NCI-H82 treated with DMSO at 0.1 percent for 48 hours (cell line): Measurements from ENCODE around the gene FAM184B.
A peak's percentile ranks its signal among the peaks of the same experiment; 100 is the strongest.

Source experiments
- DNase-seq: peaks from one replicate; lab custom pipeline; 2025; ENCODE audit not compliant: unreplicated experiment; lab: John Stamatoyannopoulos, UW

The FAM184B gene

DNA sequence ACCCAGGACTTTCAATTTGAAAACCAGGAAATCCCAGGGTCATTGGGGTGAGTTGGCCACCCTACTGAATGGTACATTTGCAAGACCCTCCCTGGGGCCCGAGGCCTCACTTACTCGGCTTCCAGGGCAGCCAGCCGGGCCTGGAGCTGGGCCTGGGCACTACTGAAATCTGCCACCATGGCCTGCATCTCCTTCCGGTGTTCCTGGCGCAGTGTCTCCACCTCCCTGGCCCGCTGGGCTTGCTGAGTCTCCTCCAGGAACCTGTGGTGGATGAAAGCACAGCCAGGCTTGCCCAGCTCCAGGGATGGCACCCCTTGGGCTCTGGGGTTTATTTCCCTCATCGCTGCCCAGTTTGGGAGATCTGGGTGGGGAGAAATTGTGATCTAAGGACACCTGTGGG, 142.3 kb downstream of the FAM184B start:
- no peak for DNase-seq

GRCh38 chr4:17636696-17637622, 144.5 kb downstream of the FAM184B start:
- peak; percentile 9 for DNase-seq

DNA sequence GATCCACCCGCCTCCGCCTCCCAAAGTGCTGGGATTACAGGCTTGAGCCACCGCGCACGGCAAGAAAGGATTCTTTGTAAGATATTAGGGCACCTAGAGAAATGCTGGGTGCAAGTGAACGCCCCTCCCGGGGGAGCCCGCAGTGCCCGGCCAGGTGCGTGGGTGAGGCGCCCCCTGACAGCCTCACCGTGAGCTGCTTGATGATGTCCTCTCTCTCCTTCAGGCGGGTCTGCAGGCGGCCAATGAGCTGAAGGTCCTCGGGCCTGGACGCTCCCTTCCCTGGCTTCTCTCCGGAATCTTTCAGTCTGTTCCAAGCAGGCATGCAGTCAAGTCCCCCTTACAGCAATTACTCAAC, 145.1 kb downstream of the FAM184B start:
- no peak for DNase-seq

- no peak for DNase-seq
Measured at GRCh38 chr4:17635056-17635455, 146.4 kb downstream of the FAM184B start.

DNA sequence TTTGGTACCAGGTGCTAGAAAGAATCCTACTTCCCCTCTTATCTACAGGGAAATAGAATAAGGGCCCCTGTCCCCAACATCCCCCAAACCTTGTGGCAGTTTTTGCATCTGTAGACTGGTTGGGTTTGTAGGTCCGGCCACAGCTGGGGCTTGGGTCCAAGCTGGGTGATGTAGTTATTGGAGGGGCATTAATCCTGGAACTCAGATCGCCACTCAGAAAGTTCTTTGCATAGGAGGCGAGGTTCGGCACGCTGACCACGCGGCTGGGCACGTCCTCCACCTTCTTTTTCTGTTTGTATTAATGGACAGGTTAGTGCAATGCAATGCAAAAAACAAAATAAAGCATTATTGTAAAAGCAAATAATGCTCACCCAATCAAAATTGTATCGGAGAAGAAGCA, 147.8 kb downstream of the FAM184B start:
- DNase-seq, result no peak

DNA sequence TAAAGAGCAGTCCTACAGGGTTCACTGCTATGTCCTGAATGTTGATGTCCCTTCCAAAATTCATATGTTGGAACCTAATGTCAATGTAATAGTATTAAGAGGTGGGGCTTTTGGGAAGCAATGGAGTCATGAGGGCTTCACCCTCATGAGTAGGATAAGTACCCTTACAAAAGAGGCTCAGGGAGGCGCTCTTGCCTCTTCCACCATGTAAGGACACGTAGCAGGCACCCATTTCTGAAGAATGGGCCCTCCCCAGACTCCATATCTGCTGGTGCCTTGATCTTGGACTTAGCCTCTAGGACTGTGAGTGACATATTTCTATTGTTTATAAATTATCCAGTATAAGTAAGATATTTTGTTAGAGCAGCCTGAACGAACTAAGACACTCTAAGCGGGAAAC, 151.2 kb downstream of the FAM184B start:
- no peak for DNase-seq

GRCh38 chr4:17624821-17625220, 156.6 kb downstream of the FAM184B start:
- DNase-seq, result no peak

- DNase-seq, result no peak
Measured at GRCh38 chr4:17623451-17624001, 157.9 kb downstream of the FAM184B start.

DNA sequence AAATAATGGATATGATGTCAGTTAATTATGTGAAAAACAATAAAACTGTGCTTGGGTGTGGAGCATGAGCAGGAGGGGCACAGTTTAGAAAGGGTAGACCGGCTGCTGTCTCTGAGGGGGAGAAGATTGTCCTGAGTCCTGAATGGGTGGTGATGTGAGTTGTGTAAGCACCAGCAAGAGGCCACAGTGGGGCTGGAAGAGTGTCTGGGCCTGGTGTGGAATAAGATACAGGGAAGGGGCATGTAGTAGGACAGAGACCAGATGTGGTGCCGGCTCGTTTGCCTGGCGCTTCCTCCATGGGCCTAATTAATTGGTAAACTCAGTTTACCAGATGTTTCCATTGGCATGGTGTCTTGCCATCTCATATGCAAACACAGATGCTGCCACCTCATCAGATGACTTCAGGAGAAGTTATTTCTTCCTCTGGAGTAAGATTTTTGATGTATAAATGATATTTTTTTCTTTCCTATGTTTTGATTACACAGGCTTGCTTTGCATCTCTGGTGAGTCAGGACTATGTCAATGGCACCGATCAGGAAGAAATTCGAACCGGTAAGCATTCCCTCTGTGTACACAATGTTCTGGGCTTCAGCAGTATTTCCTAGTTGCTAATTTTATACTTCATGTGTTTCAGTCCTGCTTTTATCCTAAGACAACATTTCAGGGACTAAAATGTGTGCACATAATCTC, 161.9 kb downstream of the FAM184B start:
- DNase-seq, result no peak

- DNase-seq, result no peak
Measured at GRCh38 chr4:17618926-17619325, 162.5 kb downstream of the FAM184B start.

GRCh38 chr4:17616283-17616682, 165.1 kb downstream of the FAM184B start:
- no peak for DNase-seq

GRCh38 chr4:17614416-17615299, 166.8 kb downstream of the FAM184B start, which contains the start of gene MED28:
MED28 (plus strand) TSS chr4:17614641; CDS start chr4:17614655, 14 bp downstream.
- peak; percentile 63 for DNase-seq

- DNase-seq, result no peak
Measured at GRCh38 chr4:17613761-17614415, 167.5 kb downstream of the FAM184B start.

- no peak for DNase-seq
Measured at GRCh38 chr4:17605236-17605635, 176.2 kb downstream of the FAM184B start.

DNA sequence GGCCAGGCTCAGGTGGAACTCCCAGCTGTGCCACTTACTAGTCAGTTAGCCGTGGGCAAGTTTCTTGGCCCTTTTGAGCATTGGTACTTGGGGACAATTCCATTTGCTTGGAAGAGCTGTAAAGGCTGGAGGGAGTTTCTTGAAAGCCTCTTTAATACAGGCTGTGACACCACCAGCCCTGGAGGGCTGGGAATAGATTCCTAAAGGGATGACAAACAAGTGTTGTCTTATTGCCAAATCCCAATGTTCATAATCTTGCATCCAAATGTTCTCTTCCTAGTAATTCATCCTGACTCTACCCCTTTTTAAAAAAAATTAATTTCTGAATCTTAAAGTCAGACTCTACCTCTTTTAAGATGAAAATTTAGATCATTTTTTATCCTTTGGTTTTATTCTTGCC, 181.6 kb downstream of the FAM184B start:
- DNase-seq, result no peak

- no peak for DNase-seq
Measured at GRCh38 chr4:17597517-17597916, 183.9 kb downstream of the FAM184B start.

DNA sequence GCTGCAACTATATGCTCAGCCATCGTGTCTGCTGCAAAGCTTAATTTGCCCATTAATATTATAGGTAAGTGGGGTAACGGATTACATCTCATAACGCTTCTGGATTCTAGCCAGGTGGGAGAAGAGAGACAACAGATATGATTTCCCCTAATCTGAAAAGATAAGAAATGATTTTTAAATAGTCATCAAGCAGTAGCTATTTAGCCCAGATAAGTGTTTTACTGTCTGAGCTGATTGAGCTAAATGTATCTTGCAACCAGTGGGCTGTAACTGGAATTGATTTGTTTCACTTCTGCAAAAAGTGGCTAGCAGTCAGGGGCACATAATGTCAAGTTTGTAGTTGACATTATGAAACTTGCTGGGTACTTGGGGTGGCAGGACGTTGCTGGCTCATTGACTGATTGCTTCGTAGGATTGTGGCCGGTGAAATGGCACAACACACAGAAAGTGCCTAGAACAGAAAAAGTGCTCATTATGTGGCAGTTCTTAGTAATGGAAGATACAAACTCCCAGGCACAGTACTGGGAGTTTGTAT, 185.9 kb downstream of the FAM184B start:
- no peak for DNase-seq

- no peak for DNase-seq
Measured at GRCh38 chr4:17589355-17589754, 192.1 kb downstream of the FAM184B start.

DNA sequence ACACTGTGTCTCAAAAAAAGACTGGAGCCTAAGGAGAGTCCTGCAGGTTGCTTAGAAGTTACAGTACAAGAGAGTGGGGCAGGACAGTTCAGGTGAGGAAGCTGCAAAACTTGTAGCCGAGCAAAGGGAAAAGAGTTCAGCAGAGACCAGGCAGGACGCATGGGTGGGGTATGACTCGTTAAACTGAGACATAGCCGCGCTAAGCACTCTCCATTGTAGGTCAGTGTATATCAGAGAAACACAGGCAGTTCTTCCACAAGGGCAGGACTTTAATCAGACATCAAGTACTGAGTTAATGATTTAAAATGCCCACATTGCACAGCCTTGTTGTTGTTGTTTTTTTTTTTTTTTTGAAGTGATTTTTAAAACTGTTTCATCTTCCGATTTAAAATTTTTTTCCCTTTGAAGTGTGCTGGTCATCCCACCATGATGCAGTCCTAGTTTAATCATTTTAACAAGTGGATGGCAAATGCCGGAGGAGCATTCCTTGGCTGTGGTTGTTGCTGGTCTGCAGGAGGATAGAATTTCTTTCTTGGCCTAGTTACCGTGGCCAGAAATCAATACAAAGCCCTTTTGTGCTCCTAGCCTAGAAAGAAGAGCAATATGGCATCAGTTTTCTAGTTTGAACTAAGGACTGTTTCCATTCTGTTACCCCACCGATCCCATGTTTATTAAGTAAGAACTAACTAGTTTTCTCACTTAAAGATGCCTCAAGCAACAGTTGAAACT, 194.2 kb downstream of the FAM184B start:
- DNase-seq, result no peak
